Sigmoid colon (tissue), 7 donors: ENCODE measurements around the gene DEFB131A. TPM values are rescaled to one million over a fixed set of nuclear protein-coding genes. Genes with fewer than 3 reads are reported as not detected.
"Not testable (repeated sequence)": the region's sequence is repeated elsewhere in the genome, so short reads cannot be mapped to it uniquely, and the experiment has no call there.

Source experiments
- DNase-seq: peaks from one replicate; pipeline ENCODE4 v3.0.0-alpha.2; 2019
- H3K27ac ChIP-seq, 4 donors: fragments of 200-600 bp; sonication (generic); one replicate each; pipeline ENCODE4 v1.5.1; 2016 to 2019; ENCODE audit warnings: mild to moderate bottlenecking in 1 of 4
- H3K27me3 ChIP-seq, 3 donors: fragments of 200-600 bp; sonication (generic); one replicate each; pipeline ENCODE4 v1.5.1; 2019; ENCODE audit warnings: mild to moderate bottlenecking in 1 of 3
- H3K36me3 ChIP-seq, 4 donors: fragments of 200-600 bp; sonication (generic); one replicate each; pipeline ENCODE4 v1.5.1; 2016 to 2019
- H3K4me1 ChIP-seq, 4 donors: fragments of 200-600 bp; sonication (generic); one replicate each; pipeline ENCODE4 v1.5.1; 2017 to 2019
- H3K4me3 ChIP-seq, 4 donors: fragments of 200-600 bp; sonication (generic); one replicate each; pipeline ENCODE4 v1.5.1; 2017 to 2019; ENCODE audit warnings: mild to moderate bottlenecking in 2 of 4, moderate library complexity in 1 of 4
- H3K9me3 ChIP-seq, 4 donors: fragments of 200-600 bp in 3 of 4; sonication (generic) in 3 of 4; one replicate each; pipeline versions ENCODE4 v1.5.1 to v1.6.1; 2013 to 2019
- WGBS, 2 donors: extraction: QIAGEN DNeasy Blood & Tissue Kit; methylation state at CpG; one replicate each; pipeline ENCODE4 v1.1.7; 2013; 5-methylcytosine and 5-hydroxymethylcytosine counted together
- intact Hi-C: fragments of 100-400 bp; cut with DNase I; formaldehyde crosslinking; loops from one replicate; pipeline ENCODE4 v1.15.1; 2023
- polyA plus RNA-seq, 3 donors: library from polyadenylated mRNA; stranded (reverse); fragments of 200-250 nt; gene quantifications; one replicate each; pipeline ENCODE4 v1.2.3, GENCODE V29; 2013
- small RNA-seq, 3 donors: library from RNA; depleted of rRNA; stranded (forward); fragments of <200 nt; gene quantifications; one replicate each; pipeline ENCODE3, GENCODE V24; 2016
- total RNA-seq, 4 donors: library from RNA; depleted of rRNA; stranded (reverse); fragments of >200 nt; gene quantifications; one replicate each; pipeline ENCODE4 v1.1.0, GENCODE V29; 2016
- TF ChIP-seq, protein P1 (sequence below), 4 experiments: fragments of 450-650 bp in 3 of 4; fragments of 200-600 bp in 1 of 4; IDR thresholded peaks; one replicate each; pipeline ENCODE4 v1.5.1; 2016 to 2019; ENCODE audit warnings: antibody characterized with exemption in 4 of 4, mild to moderate bottlenecking in 3 of 4, moderate library complexity in 2 of 4
- donor health status: healthy with polysubstance abuse.
- donor health status: Bipolar disorder and iron deficiency.
- donor health status: healthy.

Gene DEFB131A
- total and polyA plus RNA-seq, 7 donors = not detected

DNA sequence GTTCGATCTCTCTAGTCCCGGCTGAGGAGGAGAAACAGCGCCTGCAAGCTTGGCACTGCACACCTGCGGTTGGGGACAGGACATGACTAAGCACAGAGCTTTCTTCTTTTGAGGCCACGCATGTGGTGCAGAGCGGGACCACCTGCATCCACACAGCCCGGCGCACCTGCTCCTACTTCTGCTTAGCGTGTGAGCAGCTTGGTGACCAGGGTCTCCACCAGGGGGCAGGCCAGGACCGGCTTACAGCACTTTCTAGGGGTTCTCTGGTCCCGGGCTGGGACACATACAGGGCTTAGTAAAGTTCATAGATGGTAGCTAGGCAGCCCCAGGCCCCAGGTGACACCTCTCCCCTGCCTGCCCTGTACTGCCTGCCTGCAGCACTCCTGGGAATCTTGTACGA, 51.2 kb downstream of the DEFB131A start:
- H3K4me1 ChIP-seq, DNase-seq, H3K27ac ChIP-seq, H3K9me3 ChIP-seq, intact Hi-C loops, H3K36me3 ChIP-seq, H3K4me3 ChIP-seq: not testable (repeated sequence)
- WGBS, 2 donors = 4% methylated on average over 11 of the region's 12 CpGs
- TF ChIP-seq, protein P1, sequence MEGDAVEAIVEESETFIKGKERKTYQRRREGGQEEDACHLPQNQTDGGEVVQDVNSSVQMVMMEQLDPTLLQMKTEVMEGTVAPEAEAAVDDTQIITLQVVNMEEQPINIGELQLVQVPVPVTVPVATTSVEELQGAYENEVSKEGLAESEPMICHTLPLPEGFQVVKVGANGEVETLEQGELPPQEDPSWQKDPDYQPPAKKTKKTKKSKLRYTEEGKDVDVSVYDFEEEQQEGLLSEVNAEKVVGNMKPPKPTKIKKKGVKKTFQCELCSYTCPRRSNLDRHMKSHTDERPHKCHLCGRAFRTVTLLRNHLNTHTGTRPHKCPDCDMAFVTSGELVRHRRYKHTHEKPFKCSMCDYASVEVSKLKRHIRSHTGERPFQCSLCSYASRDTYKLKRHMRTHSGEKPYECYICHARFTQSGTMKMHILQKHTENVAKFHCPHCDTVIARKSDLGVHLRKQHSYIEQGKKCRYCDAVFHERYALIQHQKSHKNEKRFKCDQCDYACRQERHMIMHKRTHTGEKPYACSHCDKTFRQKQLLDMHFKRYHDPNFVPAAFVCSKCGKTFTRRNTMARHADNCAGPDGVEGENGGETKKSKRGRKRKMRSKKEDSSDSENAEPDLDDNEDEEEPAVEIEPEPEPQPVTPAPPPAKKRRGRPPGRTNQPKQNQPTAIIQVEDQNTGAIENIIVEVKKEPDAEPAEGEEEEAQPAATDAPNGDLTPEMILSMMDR (IDR thresholded peaks at IDR 0.05) = peak in 2 of 4 experiments; percentile 9 to 12
- H3K27me3 ChIP-seq = peaks cover 9 to 22% (median 9%) of the 10 kb centered on the region in 3 donors

DNA sequence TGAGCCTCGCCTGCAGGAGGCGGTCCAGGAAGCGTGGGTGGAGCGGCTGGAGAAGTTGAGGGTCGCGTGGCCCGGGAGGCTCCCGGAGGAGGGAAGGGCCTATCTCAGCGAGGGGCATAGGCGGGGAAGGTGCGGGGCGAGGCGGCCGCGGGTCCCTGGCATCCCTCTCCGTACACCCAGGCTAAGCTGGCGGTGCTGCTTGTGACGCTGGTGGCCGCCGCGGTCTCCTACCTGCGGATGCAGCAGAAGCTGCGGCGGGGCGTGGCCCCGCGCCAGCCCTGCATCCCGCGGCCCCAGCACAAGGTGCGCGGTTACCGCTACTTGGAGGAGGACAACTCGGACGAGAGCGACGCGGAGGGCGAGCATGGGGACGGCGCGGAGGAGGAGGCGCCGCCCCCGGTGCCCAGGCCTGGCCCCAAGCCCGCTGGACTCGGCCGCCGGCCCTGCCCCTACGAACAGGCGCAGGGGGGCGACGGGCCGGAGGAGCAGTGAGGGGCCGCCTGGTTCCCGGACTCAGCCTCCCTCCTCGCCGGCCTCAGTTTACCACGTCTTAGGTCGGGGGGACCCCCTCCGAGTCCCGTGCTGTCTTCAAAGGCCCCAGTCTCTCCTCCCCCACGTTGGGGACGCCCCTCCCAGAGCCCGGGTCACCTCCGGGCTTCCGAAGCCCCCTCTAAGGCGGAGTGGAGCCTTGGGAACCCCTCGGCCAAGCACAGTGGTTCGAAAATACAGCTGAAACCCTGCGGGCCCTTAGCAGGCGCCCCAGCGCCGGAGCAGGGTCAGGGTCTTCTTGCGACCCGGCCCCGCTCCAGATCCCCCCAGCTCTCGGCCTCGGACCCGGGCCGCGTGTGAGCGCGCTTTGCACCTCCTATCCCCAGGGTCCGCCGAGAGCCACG, 53.6 kb downstream of the DEFB131A start:
- H3K4me3 ChIP-seq, intact Hi-C loops, DNase-seq, H3K36me3 ChIP-seq, H3K4me1 ChIP-seq, H3K27ac ChIP-seq, H3K9me3 ChIP-seq: not testable (repeated sequence)
- WGBS, 2 donors = 3% methylated on average over 85 of the region's 86 CpGs
- peaks cover 9 to 22% (median 9%) of the 10 kb centered on the region in 3 donors for H3K27me3 ChIP-seq

DNA sequence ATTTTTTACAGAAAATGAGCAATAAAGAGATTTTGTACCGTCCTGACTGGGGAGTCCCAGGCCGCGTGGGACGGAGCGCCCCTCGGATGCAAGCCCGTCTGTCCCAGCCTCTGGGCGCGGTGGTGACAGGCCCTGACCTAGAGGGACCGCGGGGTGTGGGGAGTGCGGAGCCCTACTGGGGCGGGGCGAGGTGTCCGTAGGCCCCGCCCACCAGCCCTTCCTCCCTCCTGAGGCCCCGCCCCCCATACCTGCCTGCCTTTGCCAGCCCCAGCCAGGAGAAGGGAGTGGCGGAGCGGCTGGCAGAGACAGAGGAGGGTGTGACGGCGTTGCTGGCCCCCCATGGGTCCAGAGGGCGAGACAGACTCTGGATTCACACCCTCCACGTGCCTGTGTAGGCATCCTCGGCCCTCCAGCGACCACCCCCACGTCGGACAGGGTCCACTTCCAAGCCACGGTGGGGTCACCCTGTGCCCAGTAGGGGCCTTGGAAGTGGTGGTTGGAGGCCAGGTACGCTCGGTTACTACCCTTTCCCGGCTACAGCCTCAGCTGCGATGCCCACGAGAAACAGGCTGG, 54.3 kb downstream of the DEFB131A start:
- H3K4me1 ChIP-seq, H3K9me3 ChIP-seq, H3K27ac ChIP-seq, H3K36me3 ChIP-seq, DNase-seq, intact Hi-C loops, H3K4me3 ChIP-seq: not testable (repeated sequence)
- H3K27me3 ChIP-seq = peaks cover 9 to 22% (median 9%) of the 10 kb centered on the region in 3 donors
- WGBS, 2 donors = 7 to 31% methylated on average over 32 to 33 of the region's 33 CpGs

DNA sequence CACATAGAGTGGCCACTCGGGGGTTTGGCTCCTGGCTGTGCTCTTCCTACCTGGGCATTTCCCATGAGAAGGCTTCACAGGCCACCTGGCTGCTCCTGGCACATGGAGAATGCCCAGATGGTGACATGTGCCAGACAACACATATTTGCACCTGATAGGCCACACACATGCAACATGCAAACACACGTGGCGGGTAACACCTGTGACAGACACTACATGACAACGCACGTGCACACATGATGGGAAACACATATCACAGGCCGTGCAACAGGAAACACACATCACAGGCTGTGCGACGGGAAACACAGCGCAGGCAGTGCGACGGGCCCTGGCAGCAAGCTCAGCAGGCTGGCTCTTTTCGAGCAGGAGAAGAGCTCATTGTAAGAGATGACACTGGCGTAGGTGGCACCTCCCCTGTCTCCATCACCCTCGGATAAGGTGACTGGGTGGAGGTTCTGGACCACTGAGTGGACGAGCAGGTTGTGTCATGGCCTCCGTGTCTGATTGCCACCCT, 55.8 kb downstream of the DEFB131A start:
- DNase-seq, H3K27ac ChIP-seq, H3K36me3 ChIP-seq, H3K9me3 ChIP-seq, H3K4me3 ChIP-seq, H3K4me1 ChIP-seq, intact Hi-C loops: not testable (repeated sequence)
- 93 to 95% methylated on average over 16 of the region's 16 CpGs for WGBS, 2 donors
- H3K27me3 ChIP-seq = peaks cover 9 to 22% (median 9%) of the 10 kb centered on the region in 3 donors

Small RNA genes within 50 kb of the gene (small RNA-seq; reads per million reads assigned to genes)
- gene RNA5SP153 = 0 reads per million in 3 donors

Other genes with a start within 250 kb of the DEFB131A start
- gene USP17L10, start 233.8 kb upstream of the DEFB131A start, total RNA-seq = not detected
- not detected for gene USP17L10, start 233.8 kb upstream of the DEFB131A start, polyA plus RNA-seq
- not detected for gene USP17L11, start 229.0 kb upstream of the DEFB131A start, total RNA-seq
- not detected for gene USP17L11, start 229.0 kb upstream of the DEFB131A start, polyA plus RNA-seq
- not detected for gene USP17L12, start 224.3 kb upstream of the DEFB131A start, total RNA-seq
- not detected for gene USP17L12, start 224.3 kb upstream of the DEFB131A start, polyA plus RNA-seq
- gene USP17L13, start 219.5 kb upstream of the DEFB131A start, total RNA-seq = not detected
- gene USP17L13, start 219.5 kb upstream of the DEFB131A start, polyA plus RNA-seq = not detected
- gene USP17L15, start 210.0 kb upstream of the DEFB131A start, total RNA-seq = not detected
- not detected for gene USP17L15, start 210.0 kb upstream of the DEFB131A start, polyA plus RNA-seq
- not detected for gene USP17L17, start 200.5 kb upstream of the DEFB131A start, total RNA-seq
- not detected for gene USP17L17, start 200.5 kb upstream of the DEFB131A start, polyA plus RNA-seq
- gene USP17L18, start 195.8 kb upstream of the DEFB131A start, total RNA-seq = not detected
- not detected for gene USP17L18, start 195.8 kb upstream of the DEFB131A start, polyA plus RNA-seq
- gene USP17L19, start 191.0 kb upstream of the DEFB131A start, total RNA-seq = not detected
- not detected for gene USP17L19, start 191.0 kb upstream of the DEFB131A start, polyA plus RNA-seq
- not detected for gene USP17L20, start 186.3 kb upstream of the DEFB131A start, total RNA-seq
- gene USP17L20, start 186.3 kb upstream of the DEFB131A start, polyA plus RNA-seq = not detected
- gene USP17L21, start 181.5 kb upstream of the DEFB131A start, total RNA-seq = not detected
- not detected for gene USP17L21, start 181.5 kb upstream of the DEFB131A start, polyA plus RNA-seq
- not detected for gene USP17L22, start 176.8 kb upstream of the DEFB131A start, total RNA-seq
- gene USP17L22, start 176.8 kb upstream of the DEFB131A start, polyA plus RNA-seq = not detected
- gene USP17L24, start 119.2 kb upstream of the DEFB131A start, total RNA-seq = not detected
- gene USP17L24, start 119.2 kb upstream of the DEFB131A start, polyA plus RNA-seq = not detected
- gene USP17L25, start 114.5 kb upstream of the DEFB131A start, total RNA-seq = not detected
- gene USP17L25, start 114.5 kb upstream of the DEFB131A start, polyA plus RNA-seq = not detected
- not detected for gene USP17L26, start 109.8 kb upstream of the DEFB131A start, total RNA-seq
- not detected for gene USP17L26, start 109.8 kb upstream of the DEFB131A start, polyA plus RNA-seq
- gene USP17L5, start 105.0 kb upstream of the DEFB131A start, total RNA-seq = not detected
- not detected for gene USP17L5, start 105.0 kb upstream of the DEFB131A start, polyA plus RNA-seq
- gene USP17L27, start 100.3 kb upstream of the DEFB131A start, total RNA-seq = not detected
- gene USP17L27, start 100.3 kb upstream of the DEFB131A start, polyA plus RNA-seq = not detected
- gene USP17L28, start 95.5 kb upstream of the DEFB131A start, total RNA-seq = not detected
- gene USP17L28, start 95.5 kb upstream of the DEFB131A start, polyA plus RNA-seq = not detected
- not detected for gene USP17L29, start 90.8 kb upstream of the DEFB131A start, total RNA-seq
- not detected for gene USP17L29, start 90.8 kb upstream of the DEFB131A start, polyA plus RNA-seq
- gene USP17L30, start 81.3 kb upstream of the DEFB131A start, total RNA-seq = not detected
- not detected for gene USP17L30, start 81.3 kb upstream of the DEFB131A start, polyA plus RNA-seq